MM.1S (cell line): ENCODE data around the gene TUBGCP2.

Experiments
- CTCF ChIP-seq: fragments of 300-600 bp; sonication (generic); IDR thresholded peaks from 2 replicates; pipeline ENCODE4 v1.5.1; 2016; ENCODE audit warnings: antibody characterized with exemption, low read length, mixed read lengths
- EZH2 ChIP-seq: fragments of 300-600 bp; sonication (generic); optimal IDR thresholded peaks from 2 replicates; pipeline ENCODE3; 2017; ENCODE audit warnings: low read depth, mild to moderate bottlenecking, antibody characterized with exemption, low read length, mixed read lengths
- EZH2phosphoT487 ChIP-seq: fragments of 300-600 bp; sonication (generic); IDR thresholded peaks from 2 replicates; pipeline ENCODE4 v1.6.1; 2018; ENCODE audit warnings: antibody characterized with exemption, low read length

GRCh38 chr10:133246236-133246626 lies 62.4 kb downstream of the TUBGCP2 start:
- TF ChIP-seq CTCF (no peak), EZH2 (no peak), EZH2phosphoT487 (no peak)
